HepG2 (cell line): ENCODE results near the gene KNG1. TPM values are rescaled to one million over a fixed set of nuclear protein-coding genes. Genes with fewer than 3 reads are reported as not detected.

Experiments used
- ELF4 ChIP-seq: sonication (generic); formaldehyde crosslinking; IDR thresholded peaks from 2 replicates; pipeline ENCODE4 v1.5.0; 2020; ENCODE audit warnings: missing genetic modification reagents, mild to moderate bottlenecking, moderate library complexity, borderline replicate concordance
- HNF4A ChIP-seq: sonication (generic); formaldehyde crosslinking; IDR thresholded peaks from 2 replicates; pipeline ENCODE4 v1.4.0; 2020; ENCODE audit warnings: missing genetic modification reagents
- HOXA7 ChIP-seq: sonication (generic); formaldehyde crosslinking; IDR thresholded peaks from 2 replicates; pipeline ENCODE4 v1.8.1; 2022; ENCODE audit warnings: mild to moderate bottlenecking, missing genetic modification reagents, moderate library complexity
- KLF12 ChIP-seq: sonication (generic); formaldehyde crosslinking; IDR thresholded peaks from 2 replicates; pipeline ENCODE4 v1.4.0; 2020; ENCODE audit warnings: missing genetic modification reagents, borderline replicate concordance
- MYNN ChIP-seq: sonication (generic); formaldehyde crosslinking; IDR thresholded peaks from 2 replicates; pipeline ENCODE4 v1.4.0; 2020; ENCODE audit warnings: mild to moderate bottlenecking, low read depth, missing genetic modification reagents
- POLR2AphosphoS2 ChIP-seq: IDR thresholded peaks from 2 replicates; pipeline ENCODE4 v1.6.1; 2011; ENCODE audit warnings: low read depth, low read length, improper control_type of control experiment
- POLR2AphosphoS5 ChIP-seq: IDR thresholded peaks from 2 replicates; pipeline ENCODE4 v1.6.1; 2012; ENCODE audit warnings: low read depth, low read length
- SP5 ChIP-seq: IDR thresholded peaks from 2 replicates; pipeline ENCODE4 v1.6.1; 2016; ENCODE audit warnings: low read depth, borderline replicate concordance
- SRY ChIP-seq: sonication (generic); formaldehyde crosslinking; IDR thresholded peaks from 2 replicates; pipeline ENCODE4 v1.8.0; 2022; ENCODE audit warnings: mild to moderate bottlenecking, missing genetic modification reagents
- TP53 ChIP-seq: sonication (generic); formaldehyde crosslinking; conservative IDR thresholded peaks from 2 replicates; pipeline ENCODE4 v1.4.0; 2020; ENCODE audit warnings: missing genetic modification reagents
- ZEB1 ChIP-seq: IDR thresholded peaks from 2 replicates; pipeline ENCODE4 v1.6.1; 2012; ENCODE audit warnings: mild to moderate bottlenecking, low read depth, inconsistent platforms; ENCODE audit not compliant: insufficient replicate concordance
- ZNF484 ChIP-seq: sonication (generic); formaldehyde crosslinking; IDR thresholded peaks from 2 replicates; pipeline ENCODE4 v1.5.1; 2020; ENCODE audit warnings: mild to moderate bottlenecking, low read depth, missing genetic modification reagents, borderline replicate concordance
- ZNF605 ChIP-seq: sonication (generic); formaldehyde crosslinking; IDR thresholded peaks from 2 replicates; pipeline ENCODE4 v1.8.0; 2022; ENCODE audit warnings: mild to moderate bottlenecking, missing genetic modification reagents
- ZNF766 ChIP-seq: sonication (generic); formaldehyde crosslinking; IDR thresholded peaks from 2 replicates; pipeline ENCODE4 v1.5.0; 2020; ENCODE audit warnings: missing genetic modification reagents, borderline replicate concordance
- ZNF781 ChIP-seq: sonication (generic); formaldehyde crosslinking; IDR thresholded peaks from 2 replicates; pipeline ENCODE4 v1.5.1; 2020; ENCODE audit warnings: borderline replicate concordance, mild to moderate bottlenecking, missing genetic modification reagents; ENCODE audit errors: not compliant biosample characterization
- polyA plus RNA-seq, 8 experiments: library from polyadenylated mRNA; depleted of rRNA in 3 of 8; stranded (reverse) in 7 of 8; unstranded in 1 of 8; fragments of >200 nt; fragmentation: Illumina TruSeq in 4 of 8; extraction: Trizol in 4 of 8; gene quantifications; 2 replicates each; pipeline versions ENCODE4 v1.2.1 to v1.2.3, GENCODE V29; 2011 to 2016; ENCODE audit warnings: low read depth in 4 of 8, missing spikeins in 1 of 8, mixed read lengths in 1 of 8; ENCODE audit not compliant: insufficient read depth in 1 of 8
- total RNA-seq, 5 experiments: library from RNA; depleted of rRNA; stranded (reverse); fragments of >200 nt; fragmentation: Illumina TruSeq; extraction: Trizol; gene quantifications; 2 replicates each; pipeline ENCODE4 v1.2.3, GENCODE V29; 2016; ENCODE audit warnings: low read depth in 1 of 5
- TF ChIP-seq, protein P1 (sequence below): sonication (generic); formaldehyde crosslinking; IDR thresholded peaks from 2 replicates; pipeline ENCODE4 v1.9.0; 2021; ENCODE audit warnings: mild to moderate bottlenecking, missing genetic modification reagents
- TF ChIP-seq, protein P2 (sequence below): sonication (generic); formaldehyde crosslinking; conservative IDR thresholded peaks from 2 replicates; pipeline ENCODE4 v1.4.0; 2020; ENCODE audit warnings: missing genetic modification reagents
- TF ChIP-seq, protein P3 (sequence below): sonication (generic); formaldehyde crosslinking; IDR thresholded peaks from 2 replicates; pipeline ENCODE4 v1.4.0; 2020; ENCODE audit warnings: missing genetic modification reagents
- TF ChIP-seq, protein P4 (sequence below): sonication (generic); formaldehyde crosslinking; IDR thresholded peaks from 2 replicates; pipeline ENCODE4 v1.4.0; 2020; ENCODE audit warnings: missing genetic modification reagents

Gene KNG1
- total and polyA plus RNA-seq, 2 of the 13 experiments (the other 11 are each of a cell fraction or from before 2014, with no cell fraction given): 6.5 to 7.0 TPM

DNA sequence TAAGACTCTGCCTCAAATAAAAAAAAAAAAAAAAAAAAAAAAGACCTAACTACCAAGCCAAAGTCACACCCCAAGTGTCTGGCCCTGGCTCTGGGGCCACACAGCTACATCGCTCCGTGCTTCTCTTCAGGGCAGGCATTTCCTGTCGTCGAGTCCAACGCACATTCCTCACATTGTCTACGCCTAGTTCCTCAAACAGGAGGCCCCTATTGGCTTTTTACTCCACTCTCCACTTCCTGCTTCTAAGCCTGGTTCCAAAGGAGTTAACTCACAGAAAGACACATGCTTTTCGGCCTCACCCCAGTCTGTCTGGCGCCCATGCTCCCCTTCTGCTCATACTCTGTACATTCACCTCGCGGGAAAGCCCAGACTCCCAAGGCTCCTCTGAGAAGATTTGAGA is 28.8 kb downstream of the KNG1 start (continued):
- TF ChIP-seq, protein P1, sequence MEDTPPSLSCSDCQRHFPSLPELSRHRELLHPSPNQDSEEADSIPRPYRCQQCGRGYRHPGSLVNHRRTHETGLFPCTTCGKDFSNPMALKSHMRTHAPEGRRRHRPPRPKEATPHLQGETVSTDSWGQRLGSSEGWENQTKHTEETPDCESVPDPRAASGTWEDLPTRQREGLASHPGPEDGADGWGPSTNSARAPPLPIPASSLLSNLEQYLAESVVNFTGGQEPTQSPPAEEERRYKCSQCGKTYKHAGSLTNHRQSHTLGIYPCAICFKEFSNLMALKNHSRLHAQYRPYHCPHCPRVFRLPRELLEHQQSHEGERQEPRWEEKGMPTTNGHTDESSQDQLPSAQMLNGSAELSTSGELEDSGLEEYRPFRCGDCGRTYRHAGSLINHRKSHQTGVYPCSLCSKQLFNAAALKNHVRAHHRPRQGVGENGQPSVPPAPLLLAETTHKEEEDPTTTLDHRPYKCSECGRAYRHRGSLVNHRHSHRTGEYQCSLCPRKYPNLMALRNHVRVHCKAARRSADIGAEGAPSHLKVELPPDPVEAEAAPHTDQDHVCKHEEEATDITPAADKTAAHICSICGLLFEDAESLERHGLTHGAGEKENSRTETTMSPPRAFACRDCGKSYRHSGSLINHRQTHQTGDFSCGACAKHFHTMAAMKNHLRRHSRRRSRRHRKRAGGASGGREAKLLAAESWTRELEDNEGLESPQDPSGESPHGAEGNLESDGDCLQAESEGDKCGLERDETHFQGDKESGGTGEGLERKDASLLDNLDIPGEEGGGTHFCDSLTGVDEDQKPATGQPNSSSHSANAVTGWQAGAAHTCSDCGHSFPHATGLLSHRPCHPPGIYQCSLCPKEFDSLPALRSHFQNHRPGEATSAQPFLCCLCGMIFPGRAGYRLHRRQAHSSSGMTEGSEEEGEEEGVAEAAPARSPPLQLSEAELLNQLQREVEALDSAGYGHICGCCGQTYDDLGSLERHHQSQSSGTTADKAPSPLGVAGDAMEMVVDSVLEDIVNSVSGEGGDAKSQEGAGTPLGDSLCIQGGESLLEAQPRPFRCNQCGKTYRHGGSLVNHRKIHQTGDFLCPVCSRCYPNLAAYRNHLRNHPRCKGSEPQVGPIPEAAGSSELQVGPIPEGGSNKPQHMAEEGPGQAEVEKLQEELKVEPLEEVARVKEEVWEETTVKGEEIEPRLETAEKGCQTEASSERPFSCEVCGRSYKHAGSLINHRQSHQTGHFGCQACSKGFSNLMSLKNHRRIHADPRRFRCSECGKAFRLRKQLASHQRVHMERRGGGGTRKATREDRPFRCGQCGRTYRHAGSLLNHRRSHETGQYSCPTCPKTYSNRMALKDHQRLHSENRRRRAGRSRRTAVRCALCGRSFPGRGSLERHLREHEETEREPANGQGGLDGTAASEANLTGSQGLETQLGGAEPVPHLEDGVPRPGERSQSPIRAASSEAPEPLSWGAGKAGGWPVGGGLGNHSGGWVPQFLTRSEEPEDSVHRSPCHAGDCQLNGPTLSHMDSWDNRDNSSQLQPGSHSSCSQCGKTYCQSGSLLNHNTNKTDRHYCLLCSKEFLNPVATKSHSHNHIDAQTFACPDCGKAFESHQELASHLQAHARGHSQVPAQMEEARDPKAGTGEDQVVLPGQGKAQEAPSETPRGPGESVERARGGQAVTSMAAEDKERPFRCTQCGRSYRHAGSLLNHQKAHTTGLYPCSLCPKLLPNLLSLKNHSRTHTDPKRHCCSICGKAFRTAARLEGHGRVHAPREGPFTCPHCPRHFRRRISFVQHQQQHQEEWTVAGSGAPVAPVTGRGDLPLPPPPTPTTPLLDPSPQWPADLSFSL (CRISPR knock-in tag): no peak
- TF ChIP-seq, protein P2, sequence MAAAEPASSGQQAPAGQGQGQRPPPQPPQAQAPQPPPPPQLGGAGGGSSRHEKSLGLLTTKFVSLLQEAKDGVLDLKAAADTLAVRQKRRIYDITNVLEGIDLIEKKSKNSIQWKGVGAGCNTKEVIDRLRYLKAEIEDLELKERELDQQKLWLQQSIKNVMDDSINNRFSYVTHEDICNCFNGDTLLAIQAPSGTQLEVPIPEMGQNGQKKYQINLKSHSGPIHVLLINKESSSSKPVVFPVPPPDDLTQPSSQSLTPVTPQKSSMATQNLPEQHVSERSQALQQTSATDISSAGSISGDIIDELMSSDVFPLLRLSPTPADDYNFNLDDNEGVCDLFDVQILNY (CRISPR knock-in tag): no peak
- TF ChIP-seq HNF4A (CRISPR knock-in tag) (no peak), POLR2AphosphoS2 (no peak), ZNF605 (no peak), SRY (CRISPR knock-in tag) (no peak), MYNN (CRISPR knock-in tag) (no peak), ZNF484 (CRISPR knock-in tag) (no peak), TP53 (CRISPR knock-in tag) (no peak), ZNF766 (CRISPR knock-in tag) (no peak), HOXA7 (CRISPR knock-in tag) (no peak), SP5 (CRISPR knock-in tag) (peak; percentile 46; the same call in 1 of the 2 replicates), KLF12 (CRISPR knock-in tag) (no peak), ZNF781 (CRISPR knock-in tag) (peak; percentile 52), ZEB1 (no peak), ELF4 (CRISPR knock-in tag) (no peak), POLR2AphosphoS5 (peak; percentile 66)
- TF ChIP-seq, protein P3, sequence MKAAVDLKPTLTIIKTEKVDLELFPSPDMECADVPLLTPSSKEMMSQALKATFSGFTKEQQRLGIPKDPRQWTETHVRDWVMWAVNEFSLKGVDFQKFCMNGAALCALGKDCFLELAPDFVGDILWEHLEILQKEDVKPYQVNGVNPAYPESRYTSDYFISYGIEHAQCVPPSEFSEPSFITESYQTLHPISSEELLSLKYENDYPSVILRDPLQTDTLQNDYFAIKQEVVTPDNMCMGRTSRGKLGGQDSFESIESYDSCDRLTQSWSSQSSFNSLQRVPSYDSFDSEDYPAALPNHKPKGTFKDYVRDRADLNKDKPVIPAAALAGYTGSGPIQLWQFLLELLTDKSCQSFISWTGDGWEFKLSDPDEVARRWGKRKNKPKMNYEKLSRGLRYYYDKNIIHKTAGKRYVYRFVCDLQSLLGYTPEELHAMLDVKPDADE (CRISPR knock-in tag): no peak
- TF ChIP-seq, protein P4, sequence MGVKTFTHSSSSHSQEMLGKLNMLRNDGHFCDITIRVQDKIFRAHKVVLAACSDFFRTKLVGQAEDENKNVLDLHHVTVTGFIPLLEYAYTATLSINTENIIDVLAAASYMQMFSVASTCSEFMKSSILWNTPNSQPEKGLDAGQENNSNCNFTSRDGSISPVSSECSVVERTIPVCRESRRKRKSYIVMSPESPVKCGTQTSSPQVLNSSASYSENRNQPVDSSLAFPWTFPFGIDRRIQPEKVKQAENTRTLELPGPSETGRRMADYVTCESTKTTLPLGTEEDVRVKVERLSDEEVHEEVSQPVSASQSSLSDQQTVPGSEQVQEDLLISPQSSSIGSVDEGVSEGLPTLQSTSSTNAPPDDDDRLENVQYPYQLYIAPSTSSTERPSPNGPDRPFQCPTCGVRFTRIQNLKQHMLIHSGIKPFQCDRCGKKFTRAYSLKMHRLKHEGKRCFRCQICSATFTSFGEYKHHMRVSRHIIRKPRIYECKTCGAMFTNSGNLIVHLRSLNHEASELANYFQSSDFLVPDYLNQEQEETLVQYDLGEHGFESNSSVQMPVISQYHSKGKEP (CRISPR knock-in tag): no peak
